Endodermal cell (in vitro differentiated cells): ENCODE measurements around the gene THSD7B. TPM values are rescaled to one million over a fixed set of nuclear protein-coding genes. Genes with fewer than 3 reads are reported as not detected.

Experiments
- DNase-seq: peaks from one replicate; pipeline ENCODE4 v3.0.0-alpha.2; 2017
- H3K27ac ChIP-seq: 2 replicates; pipeline ENCODE4 v1.5.1; 2013; ENCODE audit warnings: mild to moderate bottlenecking, low read depth, low read length, moderate library complexity
- H3K27me3 ChIP-seq: 2 replicates; pipeline ENCODE4 v1.6.1; 2013; ENCODE audit warnings: mild to moderate bottlenecking, low read length, moderate library complexity; ENCODE audit not compliant: insufficient read depth, control insufficient read depth, poor library complexity, severe bottlenecking
- H3K36me3 ChIP-seq: 2 replicates; pipeline ENCODE4 v1.7.0; 2013; ENCODE audit warnings: mild to moderate bottlenecking, low read length, moderate library complexity; ENCODE audit not compliant: control insufficient read depth, insufficient read depth
- H3K4me1 ChIP-seq: one replicate; pipeline ENCODE4 v1.7.0; 2013; ENCODE audit warnings: low read length; ENCODE audit not compliant: control insufficient read depth, insufficient read depth
- H3K4me3 ChIP-seq: 2 replicates; pipeline ENCODE4 v1.5.1; 2013; ENCODE audit warnings: mild to moderate bottlenecking, low read length, moderate library complexity
- H3K9ac ChIP-seq: 2 replicates; pipeline ENCODE4 v1.6.1; 2013; ENCODE audit warnings: mild to moderate bottlenecking, low read length, moderate library complexity; ENCODE audit not compliant: poor library complexity, severe bottlenecking; ENCODE audit errors: extremely low read depth
- H3K9me3 ChIP-seq: 2 replicates; pipeline ENCODE4 v1.6.1; 2013; ENCODE audit warnings: mild to moderate bottlenecking, low read length, moderate library complexity; ENCODE audit not compliant: control insufficient read depth
- H3K27ac Mint-ChIP-seq: 2 replicates; pipeline ENCODE4 v1.8.0; 2020; ENCODE audit warnings: mixed read lengths
- H3K27me3 Mint-ChIP-seq: 2 replicates; pipeline ENCODE4 v1.8.0; 2021; ENCODE audit warnings: mild to moderate bottlenecking, mixed read lengths; ENCODE audit not compliant: insufficient read depth
- H3K36me3 Mint-ChIP-seq: 2 replicates; pipeline ENCODE4 v1.8.0; 2020; ENCODE audit warnings: low read depth, mixed read lengths
- H3K4me1 Mint-ChIP-seq: 2 replicates; pipeline ENCODE4 v1.8.0; 2020; ENCODE audit warnings: mixed read lengths
- H3K4me3 Mint-ChIP-seq: 2 replicates; pipeline ENCODE4 v1.8.0; 2020; ENCODE audit warnings: mild to moderate bottlenecking, moderate library complexity, mixed read lengths
- H3K9me3 Mint-ChIP-seq: 2 replicates; pipeline ENCODE4 v1.8.0; 2020; ENCODE audit warnings: mild to moderate bottlenecking, mixed read lengths
- WGBS, 2 experiments: methylation state at CpG; one replicate each; pipeline versions ENCODE4 v1.1.5 to v1.1.7; 2013; ENCODE audit warnings: missing lambda C conversion rate in 2 of 2, mixed read lengths in 1 of 2; ENCODE audit not compliant: insufficient coverage in 1 of 2, insufficient read length in 1 of 2; 5-methylcytosine and 5-hydroxymethylcytosine counted together
- total RNA-seq, 2 donors: library from RNA; stranded (reverse); fragmentation: NEBNext Ultra II Directional in 1 of 2; extraction: Animal tissue kit (Norgen Biotek cat#: 25700) in 1 of 2; gene quantifications; 2 replicates in 1 of 2; 3 replicates in 1 of 2; pipeline ENCODE4 v1.2.1, GENCODE V29; 2021
- TF ChIP-seq, protein P1 (sequence below): fragments of 200-600 bp; sonication (generic); conservative IDR thresholded peaks from 2 replicates; pipeline ENCODE4 v1.5.0; 2021; ENCODE audit warnings: antibody characterized with exemption, mild to moderate bottlenecking

The THSD7B gene
- total RNA-seq, 2 donors from 2014 or later, result 1.8 to 2.6 TPM

DNA sequence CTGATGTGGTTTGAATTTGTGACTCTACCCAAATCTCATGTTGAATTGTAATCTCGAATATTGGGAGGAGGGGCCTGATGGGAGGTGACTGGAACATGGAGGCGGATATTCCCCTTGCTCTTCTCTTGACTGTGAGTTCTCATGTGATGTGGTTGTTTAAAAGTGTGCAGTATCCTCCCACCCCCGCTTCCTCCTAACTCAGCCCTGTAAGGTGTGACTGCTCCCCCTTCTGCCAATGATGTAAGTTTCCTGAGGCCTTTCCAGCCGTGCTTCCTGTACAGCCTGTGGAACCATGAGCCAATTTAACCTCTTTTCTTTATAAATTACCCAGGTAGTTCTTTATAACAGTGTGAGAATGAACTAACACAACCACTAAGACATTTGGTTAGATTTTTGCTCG, 458.4 kb downstream of the THSD7B start:
- H3K4me3 Mint-ChIP-seq, result no peak overlapping the region
- no peak for DNase-seq
- Histone ChIP-seq H3K4me3 (no peak overlapping the region), H3K27me3 (no peaks in the 10 kb centered on the region), H3K27ac (no peak overlapping the region), H3K9me3 (no peaks in the 10 kb centered on the region), H3K36me3 (no peaks in the 10 kb centered on the region), H3K9ac (no peak overlapping the region), H3K4me1 (no peaks in the 10 kb centered on the region)
- H3K27me3 Mint-ChIP-seq, result no peaks in the 10 kb centered on the region
- WGBS, 2 experiments, result 82 to 88% methylated on average over 2 to 5 of the region's 5 CpGs
- TF ChIP-seq, protein P1, sequence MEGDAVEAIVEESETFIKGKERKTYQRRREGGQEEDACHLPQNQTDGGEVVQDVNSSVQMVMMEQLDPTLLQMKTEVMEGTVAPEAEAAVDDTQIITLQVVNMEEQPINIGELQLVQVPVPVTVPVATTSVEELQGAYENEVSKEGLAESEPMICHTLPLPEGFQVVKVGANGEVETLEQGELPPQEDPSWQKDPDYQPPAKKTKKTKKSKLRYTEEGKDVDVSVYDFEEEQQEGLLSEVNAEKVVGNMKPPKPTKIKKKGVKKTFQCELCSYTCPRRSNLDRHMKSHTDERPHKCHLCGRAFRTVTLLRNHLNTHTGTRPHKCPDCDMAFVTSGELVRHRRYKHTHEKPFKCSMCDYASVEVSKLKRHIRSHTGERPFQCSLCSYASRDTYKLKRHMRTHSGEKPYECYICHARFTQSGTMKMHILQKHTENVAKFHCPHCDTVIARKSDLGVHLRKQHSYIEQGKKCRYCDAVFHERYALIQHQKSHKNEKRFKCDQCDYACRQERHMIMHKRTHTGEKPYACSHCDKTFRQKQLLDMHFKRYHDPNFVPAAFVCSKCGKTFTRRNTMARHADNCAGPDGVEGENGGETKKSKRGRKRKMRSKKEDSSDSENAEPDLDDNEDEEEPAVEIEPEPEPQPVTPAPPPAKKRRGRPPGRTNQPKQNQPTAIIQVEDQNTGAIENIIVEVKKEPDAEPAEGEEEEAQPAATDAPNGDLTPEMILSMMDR, result no peak
- H3K27ac Mint-ChIP-seq, result no peak overlapping the region
- no peaks in the 10 kb centered on the region for H3K9me3 Mint-ChIP-seq
- no peaks in the 10 kb centered on the region for H3K36me3 Mint-ChIP-seq
- H3K4me1 Mint-ChIP-seq, result no peaks in the 10 kb centered on the region

DNA sequence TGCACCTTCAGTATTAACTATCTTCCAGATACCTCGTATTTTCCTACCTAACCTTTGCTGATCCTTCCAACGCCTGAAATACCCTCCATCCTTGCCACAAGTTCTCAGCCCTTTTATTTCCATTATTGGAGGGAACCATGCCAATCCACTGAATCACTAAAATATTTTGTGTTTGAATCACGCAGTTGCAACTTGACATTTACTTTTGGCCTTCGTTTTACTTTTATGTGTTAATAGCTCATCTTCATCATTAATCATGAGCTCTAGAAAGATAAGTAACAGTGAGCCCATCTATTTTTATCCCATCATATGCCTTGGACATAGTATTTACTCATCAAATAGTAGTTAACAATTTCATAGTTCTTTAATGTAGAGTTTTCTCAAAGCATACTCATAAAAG, 463.2 kb downstream of the THSD7B start:
- no peak for DNase-seq
- no peaks in the 10 kb centered on the region for H3K27me3 Mint-ChIP-seq
- Histone ChIP-seq H3K4me3 (no peak overlapping the region), H3K9ac (no peak overlapping the region), H3K36me3 (no peaks in the 10 kb centered on the region), H3K27ac (no peak overlapping the region), H3K4me1 (no peaks in the 10 kb centered on the region), H3K27me3 (no peaks in the 10 kb centered on the region), H3K9me3 (no peaks in the 10 kb centered on the region)
- no peaks in the 10 kb centered on the region for H3K4me1 Mint-ChIP-seq
- no peak overlapping the region for H3K27ac Mint-ChIP-seq
- TF ChIP-seq, protein P1, result no peak
- no peaks in the 10 kb centered on the region for H3K36me3 Mint-ChIP-seq
- no peaks in the 10 kb centered on the region for H3K9me3 Mint-ChIP-seq
- no peak overlapping the region for H3K4me3 Mint-ChIP-seq
- 88 to 90% methylated on average over 3 to 4 of the region's 4 CpGs for WGBS, 2 experiments

DNA sequence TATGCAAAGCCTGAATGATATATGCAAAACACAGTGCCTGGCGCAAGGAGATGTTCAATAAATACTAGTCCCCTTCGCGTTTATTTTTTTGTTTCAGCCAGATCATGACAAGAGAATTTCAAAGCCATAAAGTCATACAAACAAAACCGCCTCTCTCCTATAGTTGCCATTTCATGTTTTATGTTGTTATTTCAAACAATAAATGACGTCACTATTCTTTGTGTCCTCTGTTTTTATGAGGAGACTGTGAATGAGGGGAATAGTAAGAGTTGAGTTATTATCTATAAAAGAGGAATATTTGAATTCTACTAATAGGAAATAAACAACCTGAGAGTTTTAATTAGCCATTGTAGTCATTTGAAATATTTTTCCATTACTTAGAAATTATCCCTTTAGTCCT, 464.5 kb downstream of the THSD7B start:
- Histone ChIP-seq H3K36me3 (no peaks in the 10 kb centered on the region), H3K4me1 (no peaks in the 10 kb centered on the region), H3K27ac (no peak overlapping the region), H3K4me3 (no peak overlapping the region), H3K27me3 (no peaks in the 10 kb centered on the region), H3K9ac (no peak overlapping the region), H3K9me3 (no peaks in the 10 kb centered on the region)
- Mint-ChIP-seq H3K27ac (no peak overlapping the region), H3K9me3 (no peaks in the 10 kb centered on the region), H3K36me3 (no peaks in the 10 kb centered on the region), H3K4me1 (no peaks in the 10 kb centered on the region), H3K4me3 (no peak overlapping the region), H3K27me3 (no peaks in the 10 kb centered on the region)
- WGBS, 2 experiments, result 93 to 95% methylated on average over 3 to 5 of the region's 5 CpGs
- TF ChIP-seq, protein P1, result no peak
- no peak for DNase-seq
